Measurements from ENCODE around the gene EVI5.
"Not testable (repeated sequence)": the region's sequence is repeated elsewhere in the genome, so short reads cannot be mapped to it uniquely, and the experiment has no call there.

Gene EVI5

DNA sequence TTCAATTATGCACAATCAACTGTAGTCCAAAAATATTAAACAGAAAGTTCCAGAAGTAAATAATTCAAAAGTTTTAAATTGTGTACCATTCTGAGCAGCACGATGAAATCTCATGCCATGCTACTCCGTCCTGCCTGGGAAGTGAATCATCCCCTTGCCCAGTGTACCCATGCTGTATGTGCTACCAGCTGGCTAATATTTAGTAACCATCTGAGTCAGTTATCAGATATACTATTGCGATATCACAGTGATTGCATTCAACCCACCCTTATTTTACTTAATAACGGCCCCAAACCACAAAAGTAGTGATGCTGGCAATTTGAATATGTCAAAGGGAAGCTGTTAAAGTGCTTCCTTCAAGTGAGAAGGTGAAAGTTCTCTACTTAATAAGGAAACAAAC, 56.2 kb downstream of the EVI5 start:
- no peaks in the 10 kb centered on the region for H3K79me2 ChIP-seq (ENCODE audit: control insufficient read depth, low read length)
- H4K20me1 ChIP-seq (ENCODE audit: control insufficient read depth, insufficient read depth, low read depth, low read length): no peaks in the 10 kb centered on the region
- H3K27me3 ChIP-seq (ENCODE audit: control insufficient read depth, low read length): no peaks in the 10 kb centered on the region
- H3K4me1 ChIP-seq (ENCODE audit: control insufficient read depth, low read length): peaks cover 4% of the 10 kb centered on the region; the same call in 1 of the 2 replicates
- no peak overlapping the region for H3K4me3 ChIP-seq (ENCODE audit: low read length)
- no peaks in the 10 kb centered on the region for H3K36me3 ChIP-seq (ENCODE audit: control insufficient read depth, low read length)
- no peaks in the 10 kb centered on the region for H3F3A ChIP-seq (ENCODE audit: control insufficient read depth, insufficient read depth)
- H3K9me2 ChIP-seq (replicated peaks; ENCODE audit: control insufficient read depth, low read length): no peaks in the 10 kb centered on the region
- no peak overlapping the region for H3K4me2 ChIP-seq (ENCODE audit: low read length)
- no peak for TF ChIP-seq EZH2phosphoT487 (IDR thresholded peaks at IDR 0.05; ENCODE audit: borderline replicate concordance, low read length)
- TF ChIP-seq, protein P1, sequence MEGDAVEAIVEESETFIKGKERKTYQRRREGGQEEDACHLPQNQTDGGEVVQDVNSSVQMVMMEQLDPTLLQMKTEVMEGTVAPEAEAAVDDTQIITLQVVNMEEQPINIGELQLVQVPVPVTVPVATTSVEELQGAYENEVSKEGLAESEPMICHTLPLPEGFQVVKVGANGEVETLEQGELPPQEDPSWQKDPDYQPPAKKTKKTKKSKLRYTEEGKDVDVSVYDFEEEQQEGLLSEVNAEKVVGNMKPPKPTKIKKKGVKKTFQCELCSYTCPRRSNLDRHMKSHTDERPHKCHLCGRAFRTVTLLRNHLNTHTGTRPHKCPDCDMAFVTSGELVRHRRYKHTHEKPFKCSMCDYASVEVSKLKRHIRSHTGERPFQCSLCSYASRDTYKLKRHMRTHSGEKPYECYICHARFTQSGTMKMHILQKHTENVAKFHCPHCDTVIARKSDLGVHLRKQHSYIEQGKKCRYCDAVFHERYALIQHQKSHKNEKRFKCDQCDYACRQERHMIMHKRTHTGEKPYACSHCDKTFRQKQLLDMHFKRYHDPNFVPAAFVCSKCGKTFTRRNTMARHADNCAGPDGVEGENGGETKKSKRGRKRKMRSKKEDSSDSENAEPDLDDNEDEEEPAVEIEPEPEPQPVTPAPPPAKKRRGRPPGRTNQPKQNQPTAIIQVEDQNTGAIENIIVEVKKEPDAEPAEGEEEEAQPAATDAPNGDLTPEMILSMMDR (IDR thresholded peaks at IDR 0.05; ENCODE audit: low read depth, low read length, poor library complexity, severe bottlenecking): no peak
- no peak overlapping the region for H3K27ac ChIP-seq (ENCODE audit: low read depth, low read length)
- H3K9me3 ChIP-seq (ENCODE audit: control insufficient read depth, insufficient read depth, low read length): no peaks in the 10 kb centered on the region

DNA sequence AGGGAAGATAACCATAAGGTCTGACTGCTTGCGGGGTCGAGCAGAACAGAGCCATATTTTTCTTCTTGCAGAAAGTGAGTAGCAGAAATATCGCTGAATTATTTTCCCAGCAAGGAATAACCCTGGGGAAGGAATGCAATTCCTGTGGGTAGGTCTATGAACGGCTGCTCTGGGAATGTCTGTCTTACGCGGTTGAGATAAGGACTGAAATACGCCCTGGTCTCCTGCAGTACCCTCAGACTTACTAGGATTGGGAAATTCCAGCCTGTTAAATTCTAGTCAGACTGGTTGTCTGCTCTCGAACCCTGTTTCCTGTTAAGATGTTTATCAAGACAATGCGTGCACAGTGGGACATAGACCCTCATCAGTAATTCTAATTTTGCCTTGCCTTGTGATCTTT, 61.2 kb downstream of the EVI5 start:
- H3K79me2 ChIP-seq (ENCODE audit: control insufficient read depth, low read length); H3K9me2 ChIP-seq (replicated peaks; ENCODE audit: control insufficient read depth, low read length); H3K36me3 ChIP-seq (ENCODE audit: control insufficient read depth, low read length); H3K4me3 ChIP-seq (ENCODE audit: low read length); H3K4me2 ChIP-seq (ENCODE audit: low read length); H3F3A ChIP-seq (ENCODE audit: control insufficient read depth, insufficient read depth); H3K9me3 ChIP-seq (ENCODE audit: control insufficient read depth, insufficient read depth, low read length); H3K27me3 ChIP-seq (ENCODE audit: control insufficient read depth, low read length); H3K27ac ChIP-seq (ENCODE audit: low read depth, low read length); H3K4me1 ChIP-seq (ENCODE audit: control insufficient read depth, low read length); H4K20me1 ChIP-seq (ENCODE audit: control insufficient read depth, insufficient read depth, low read depth, low read length): not testable (repeated sequence)

DNA sequence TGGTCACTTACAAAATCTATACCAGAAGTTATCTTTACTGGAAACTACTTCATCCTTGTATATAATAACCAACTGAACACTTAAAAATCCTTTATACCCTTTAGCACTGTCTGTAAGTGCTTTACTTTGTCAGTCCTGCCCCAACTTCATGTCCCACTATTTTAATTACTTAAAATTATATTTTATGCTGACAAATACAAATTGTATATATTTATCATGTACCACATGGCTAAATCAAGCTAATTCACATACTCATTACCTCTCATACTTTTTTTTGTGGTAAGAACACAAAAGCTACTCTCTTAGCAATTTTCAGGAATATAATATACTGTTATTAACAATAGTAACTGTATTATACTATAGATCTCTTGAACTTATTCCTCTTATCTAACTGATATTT, 63.0 kb downstream of the EVI5 start:
- TF ChIP-seq, protein P1 (IDR thresholded peaks at IDR 0.05; ENCODE audit: low read depth, low read length, poor library complexity, severe bottlenecking): no peak
- no peak for TF ChIP-seq EZH2phosphoT487 (IDR thresholded peaks at IDR 0.05; ENCODE audit: borderline replicate concordance, low read length)
- no peaks in the 10 kb centered on the region for H3K9me2 ChIP-seq (replicated peaks; ENCODE audit: control insufficient read depth, low read length)
- no peak overlapping the region for H3K4me2 ChIP-seq (ENCODE audit: low read length)
- no peaks in the 10 kb centered on the region for H4K20me1 ChIP-seq (ENCODE audit: control insufficient read depth, insufficient read depth, low read depth, low read length)
- H3K27ac ChIP-seq (ENCODE audit: low read depth, low read length): no peak overlapping the region
- no peaks in the 10 kb centered on the region for H3K9me3 ChIP-seq (ENCODE audit: control insufficient read depth, insufficient read depth, low read length)
- no peaks in the 10 kb centered on the region for H3K27me3 ChIP-seq (ENCODE audit: control insufficient read depth, low read length)
- no peaks in the 10 kb centered on the region for H3K79me2 ChIP-seq (ENCODE audit: control insufficient read depth, low read length)
- no peak overlapping the region for H3K4me3 ChIP-seq (ENCODE audit: low read length)
- no peaks in the 10 kb centered on the region for H3F3A ChIP-seq (ENCODE audit: control insufficient read depth, insufficient read depth)
- H3K36me3 ChIP-seq (ENCODE audit: control insufficient read depth, low read length): no peaks in the 10 kb centered on the region
- H3K4me1 ChIP-seq (ENCODE audit: control insufficient read depth, low read length): no peaks in the 10 kb centered on the region

DNA sequence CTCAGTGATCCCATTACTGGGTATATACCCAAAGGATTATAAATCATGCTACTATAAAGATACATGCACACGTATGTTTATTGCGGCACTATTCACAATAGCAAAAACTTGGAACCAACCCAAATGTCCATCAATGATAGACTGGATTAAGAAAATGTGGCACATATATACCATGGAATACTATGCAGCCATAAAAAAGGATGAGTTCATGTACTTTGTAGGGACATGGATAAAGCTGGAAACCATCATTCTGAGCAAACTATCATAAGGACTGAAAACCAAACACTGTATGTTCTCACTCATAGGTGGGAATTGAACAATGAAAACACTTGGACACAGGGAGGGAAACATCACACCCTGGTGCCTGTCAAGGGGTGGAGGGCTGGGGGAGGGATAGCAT, 63.8 kb downstream of the EVI5 start:
- not testable (repeated sequence) for H3F3A ChIP-seq (ENCODE audit: control insufficient read depth, insufficient read depth); H4K20me1 ChIP-seq (ENCODE audit: control insufficient read depth, insufficient read depth, low read depth, low read length); H3K9me3 ChIP-seq (ENCODE audit: control insufficient read depth, insufficient read depth, low read length); H3K27me3 ChIP-seq (ENCODE audit: control insufficient read depth, low read length); H3K4me3 ChIP-seq (ENCODE audit: low read length); H3K27ac ChIP-seq (ENCODE audit: low read depth, low read length); H3K36me3 ChIP-seq (ENCODE audit: control insufficient read depth, low read length); H3K4me2 ChIP-seq (ENCODE audit: low read length); H3K4me1 ChIP-seq (ENCODE audit: control insufficient read depth, low read length); H3K9me2 ChIP-seq (replicated peaks; ENCODE audit: control insufficient read depth, low read length); H3K79me2 ChIP-seq (ENCODE audit: control insufficient read depth, low read length)

DNA sequence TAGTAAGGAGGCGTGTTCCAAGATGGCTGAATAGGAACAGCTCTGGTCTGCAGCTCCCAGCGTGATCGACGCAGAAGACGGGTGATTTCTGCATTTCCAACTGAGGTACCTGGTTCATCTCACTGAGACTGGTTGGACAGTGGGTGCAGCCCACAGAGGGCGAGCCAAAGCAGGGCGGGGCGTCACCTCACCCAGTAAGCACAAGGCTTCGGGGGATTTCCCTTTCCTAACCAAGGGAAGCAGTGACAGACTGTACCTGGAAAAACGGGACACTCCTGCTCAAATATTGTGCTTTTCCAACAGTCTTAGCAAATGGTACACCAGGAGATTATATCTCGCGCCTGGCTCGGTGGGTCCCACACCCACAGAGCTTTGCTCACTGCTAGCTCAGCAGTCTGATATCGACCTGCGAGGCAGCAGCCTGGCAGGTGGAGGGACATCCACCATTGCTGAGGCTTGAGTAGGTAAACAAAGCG, 69.4 kb downstream of the EVI5 start:
- H3F3A ChIP-seq (ENCODE audit: control insufficient read depth, insufficient read depth); H3K27me3 ChIP-seq (ENCODE audit: control insufficient read depth, low read length); H3K9me2 ChIP-seq (replicated peaks; ENCODE audit: control insufficient read depth, low read length); H3K27ac ChIP-seq (ENCODE audit: low read depth, low read length); H3K4me2 ChIP-seq (ENCODE audit: low read length); H3K9me3 ChIP-seq (ENCODE audit: control insufficient read depth, insufficient read depth, low read length); H3K4me3 ChIP-seq (ENCODE audit: low read length); H3K4me1 ChIP-seq (ENCODE audit: control insufficient read depth, low read length); H4K20me1 ChIP-seq (ENCODE audit: control insufficient read depth, insufficient read depth, low read depth, low read length); H3K79me2 ChIP-seq (ENCODE audit: control insufficient read depth, low read length); H3K36me3 ChIP-seq (ENCODE audit: control insufficient read depth, low read length): not testable (repeated sequence)
